SK-N-MC (cell line): ENCODE results near the gene CTSV.

ENCODE experiments used
- EZH2 ChIP-seq: fragments of 200-600 bp; sonication (generic); IDR thresholded peaks from one replicate; pipeline ENCODE4 v1.6.1; 2017; ENCODE audit warnings: antibody characterized with exemption
- POLR2AphosphoS5 ChIP-seq: IDR thresholded peaks from 2 replicates; pipeline ENCODE4 v1.6.1; 2012; ENCODE audit warnings: mild to moderate bottlenecking, low read depth, low read length, borderline replicate concordance

GRCh38 chr9:97077452-97078295 is 38.7 kb upstream of the CTSV start:
- no peak for TF ChIP-seq POLR2AphosphoS5
- TF ChIP-seq EZH2 = no peak
